ENCODE measurements around the gene MRPS14.
A peak's percentile ranks its signal among the peaks of the same experiment; 100 is the strongest.

DNA sequence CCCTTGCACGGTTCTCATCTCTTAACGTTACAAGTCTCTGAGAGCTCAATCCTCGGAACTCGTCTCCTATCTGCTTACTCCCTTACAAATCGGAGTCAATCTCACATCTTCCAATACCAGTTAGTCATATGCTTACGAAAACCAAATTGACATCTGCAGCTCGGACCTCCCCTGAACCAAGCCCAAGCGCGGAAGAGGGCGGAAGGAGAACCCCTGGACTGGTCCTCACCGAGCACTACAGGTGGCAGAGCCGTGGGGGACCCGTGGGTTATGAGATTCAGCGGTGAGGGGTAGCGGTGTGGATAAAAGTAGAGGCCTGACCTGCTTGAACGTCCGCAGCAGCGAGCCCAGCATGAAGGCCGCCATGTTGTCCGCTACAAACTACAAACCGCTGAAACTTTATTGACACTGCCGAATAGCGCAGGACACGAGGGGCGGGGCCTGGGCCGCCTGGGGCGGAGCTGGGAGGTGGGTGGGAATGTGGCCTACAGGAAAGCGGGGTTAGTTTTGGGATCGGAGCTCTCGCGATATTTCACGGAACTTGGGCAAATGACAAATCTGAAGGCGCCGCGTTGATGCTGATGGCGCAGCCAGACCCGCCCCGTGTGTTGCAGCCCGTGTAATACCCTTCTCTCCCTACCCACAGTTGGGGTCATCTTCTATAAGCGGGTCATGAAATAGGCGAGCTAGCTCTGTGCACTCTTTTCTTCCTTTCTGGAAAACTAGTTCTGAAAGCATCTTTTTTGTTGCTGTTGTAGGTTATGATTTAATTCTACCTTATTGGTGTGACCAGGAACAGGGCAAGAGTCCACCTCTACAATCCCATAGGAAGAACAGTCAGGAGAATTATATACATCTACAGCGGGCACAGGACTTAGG lies at the start of gene MRPS14:
- peak; percentile 76 for TF ChIP-seq POLR2A (IDR thresholded peaks at IDR 0.05; ENCODE audit: low read depth, low read length)
- TF ChIP-seq, protein P1, sequence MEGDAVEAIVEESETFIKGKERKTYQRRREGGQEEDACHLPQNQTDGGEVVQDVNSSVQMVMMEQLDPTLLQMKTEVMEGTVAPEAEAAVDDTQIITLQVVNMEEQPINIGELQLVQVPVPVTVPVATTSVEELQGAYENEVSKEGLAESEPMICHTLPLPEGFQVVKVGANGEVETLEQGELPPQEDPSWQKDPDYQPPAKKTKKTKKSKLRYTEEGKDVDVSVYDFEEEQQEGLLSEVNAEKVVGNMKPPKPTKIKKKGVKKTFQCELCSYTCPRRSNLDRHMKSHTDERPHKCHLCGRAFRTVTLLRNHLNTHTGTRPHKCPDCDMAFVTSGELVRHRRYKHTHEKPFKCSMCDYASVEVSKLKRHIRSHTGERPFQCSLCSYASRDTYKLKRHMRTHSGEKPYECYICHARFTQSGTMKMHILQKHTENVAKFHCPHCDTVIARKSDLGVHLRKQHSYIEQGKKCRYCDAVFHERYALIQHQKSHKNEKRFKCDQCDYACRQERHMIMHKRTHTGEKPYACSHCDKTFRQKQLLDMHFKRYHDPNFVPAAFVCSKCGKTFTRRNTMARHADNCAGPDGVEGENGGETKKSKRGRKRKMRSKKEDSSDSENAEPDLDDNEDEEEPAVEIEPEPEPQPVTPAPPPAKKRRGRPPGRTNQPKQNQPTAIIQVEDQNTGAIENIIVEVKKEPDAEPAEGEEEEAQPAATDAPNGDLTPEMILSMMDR (conservative IDR thresholded peaks at IDR 0.05; ENCODE audit: low read depth, low read length): no peak
- TF ChIP-seq RAD21 (IDR thresholded peaks at IDR 0.05; ENCODE audit: low read length): no peak
- TF ChIP-seq, protein P2, sequence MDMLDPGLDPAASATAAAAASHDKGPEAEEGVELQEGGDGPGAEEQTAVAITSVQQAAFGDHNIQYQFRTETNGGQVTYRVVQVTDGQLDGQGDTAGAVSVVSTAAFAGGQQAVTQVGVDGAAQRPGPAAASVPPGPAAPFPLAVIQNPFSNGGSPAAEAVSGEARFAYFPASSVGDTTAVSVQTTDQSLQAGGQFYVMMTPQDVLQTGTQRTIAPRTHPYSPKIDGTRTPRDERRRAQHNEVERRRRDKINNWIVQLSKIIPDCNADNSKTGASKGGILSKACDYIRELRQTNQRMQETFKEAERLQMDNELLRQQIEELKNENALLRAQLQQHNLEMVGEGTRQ (IDR thresholded peaks at IDR 0.05; ENCODE audit: low read depth, low read length): peak; percentile 51
- no peak for TF ChIP-seq RCOR1 (IDR thresholded peaks at IDR 0.05; ENCODE audit: insufficient replicate concordance, low read length)
- no peak for TF ChIP-seq BHLHE40 (IDR thresholded peaks at IDR 0.05; ENCODE audit: low read depth, low read length)
- TF ChIP-seq RFX5 (IDR thresholded peaks at IDR 0.05; ENCODE audit: low read depth, low read length): no peak
- TF ChIP-seq SMC3 (IDR thresholded peaks at IDR 0.05; ENCODE audit: low read depth, low read length): no peak
- TF ChIP-seq CHD1 (IDR thresholded peaks at IDR 0.05; ENCODE audit: low read depth, low read length): no peak
- peak; percentile 83; the same call in 1 of the 2 replicates for TF ChIP-seq MXI1 (IDR thresholded peaks at IDR 0.05; ENCODE audit: borderline replicate concordance, low read depth, low read length)
- TF ChIP-seq MAFK (IDR thresholded peaks at IDR 0.05; ENCODE audit: low read depth, low read length): no peak
- TF ChIP-seq, protein P3, sequence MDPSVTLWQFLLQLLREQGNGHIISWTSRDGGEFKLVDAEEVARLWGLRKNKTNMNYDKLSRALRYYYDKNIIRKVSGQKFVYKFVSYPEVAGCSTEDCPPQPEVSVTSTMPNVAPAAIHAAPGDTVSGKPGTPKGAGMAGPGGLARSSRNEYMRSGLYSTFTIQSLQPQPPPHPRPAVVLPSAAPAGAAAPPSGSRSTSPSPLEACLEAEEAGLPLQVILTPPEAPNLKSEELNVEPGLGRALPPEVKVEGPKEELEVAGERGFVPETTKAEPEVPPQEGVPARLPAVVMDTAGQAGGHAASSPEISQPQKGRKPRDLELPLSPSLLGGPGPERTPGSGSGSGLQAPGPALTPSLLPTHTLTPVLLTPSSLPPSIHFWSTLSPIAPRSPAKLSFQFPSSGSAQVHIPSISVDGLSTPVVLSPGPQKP (IDR thresholded peaks at IDR 0.05; ENCODE audit: borderline replicate concordance, low read depth, low read length): no peak
- peak; percentile 32; the same call in 1 of the 2 replicates for TF ChIP-seq FOS (IDR thresholded peaks at IDR 0.05; ENCODE audit: low read depth, low read length)
- no peak for TF ChIP-seq NFE2L2 (IDR thresholded peaks at IDR 0.05; ENCODE audit: low read depth, low read length)

Data from IMR-90 (cell line).